Activated T-cell treated with anti-CD3 and anti-CD28 coated beads, Interleukin-2, amount 50 U/mL, for 4 hours (primary cell): Measurements from ENCODE around the gene ZBTB4. TPM values are rescaled to one million over a fixed set of nuclear protein-coding genes. Genes with fewer than 3 reads are reported as not detected.
A peak's percentile ranks its signal among the peaks of the same experiment; 100 is the strongest.

Source experiments
- ATAC-seq, 2 donors: fragments of 200-7000 bp; cut with Tn5 transposase; one replicate each; pipeline ENCODE4 v1.10.0; 2021
- DNase-seq: peaks from one replicate; pipeline ENCODE4 v3.0.0-alpha.2; 2020
- H3K27me3 Mint-ChIP-seq: one replicate; pipeline ENCODE4 v1.8.0; 2021; ENCODE audit warnings: low read depth, mixed read lengths
- H3K36me3 Mint-ChIP-seq: one replicate; pipeline ENCODE4 v1.8.0; 2022; ENCODE audit warnings: mixed read lengths; ENCODE audit not compliant: insufficient read depth
- H3K4me1 Mint-ChIP-seq: one replicate; pipeline ENCODE4 v1.8.0; 2021; ENCODE audit warnings: low read depth, mixed read lengths
- H3K4me3 Mint-ChIP-seq: one replicate; pipeline ENCODE4 v1.8.0; 2021; ENCODE audit warnings: mild to moderate bottlenecking, moderate library complexity, mixed read lengths
- H3K9me3 Mint-ChIP-seq: one replicate; pipeline ENCODE4 v1.8.0; 2021; ENCODE audit warnings: mixed read lengths
- total RNA-seq, 3 donors: library from RNA; stranded (reverse); gene quantifications; one replicate each; pipeline ENCODE4 v1.2.1, GENCODE V29; 2021

ZBTB4 gene
- total RNA-seq, 3 donors from 2014 or later = 16.0 to 18.0 (median 17.5) TPM

GRCh38 chr17:7448461-7448860 lies 31.0 kb downstream of the ZBTB4 start:
- Mint-ChIP-seq H3K9me3 (no peaks in the 10 kb centered on the region), H3K4me3 (no peak overlapping the region), H3K27me3 (peaks cover 35% of the 10 kb centered on the region), H3K4me1 (peaks cover 17% of the 10 kb centered on the region), H3K36me3 (peaks cover 3% of the 10 kb centered on the region)
- no peak for ATAC-seq
- no peak for DNase-seq

DNA sequence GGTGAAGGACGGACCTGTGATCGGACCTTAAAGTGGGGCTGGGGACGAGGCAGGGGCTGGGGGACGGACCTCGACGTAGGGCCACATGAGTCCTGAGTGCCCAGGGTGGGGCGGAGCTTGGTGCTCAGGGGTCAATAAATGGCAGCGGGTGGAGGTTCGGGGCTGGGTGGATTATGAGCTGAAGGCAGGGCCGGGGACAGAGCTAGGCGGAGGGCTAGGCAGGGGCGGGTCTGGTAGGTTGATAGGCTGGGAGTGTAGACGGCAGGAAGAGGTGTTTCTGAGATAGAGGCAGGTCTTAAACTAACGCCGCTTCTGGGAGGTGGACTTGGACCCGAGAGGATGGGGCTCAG lies 33.8 kb downstream of the ZBTB4 start:
- Mint-ChIP-seq H3K4me3 (peak overlapping the region; percentile 72), H3K27me3 (peaks cover 60% of the 10 kb centered on the region), H3K4me1 (peaks cover 20% of the 10 kb centered on the region), H3K36me3 (peaks cover 3% of the 10 kb centered on the region), H3K9me3 (no peaks in the 10 kb centered on the region)
- DNase-seq (no peak), ATAC-seq (peak; percentile 83)

DNA sequence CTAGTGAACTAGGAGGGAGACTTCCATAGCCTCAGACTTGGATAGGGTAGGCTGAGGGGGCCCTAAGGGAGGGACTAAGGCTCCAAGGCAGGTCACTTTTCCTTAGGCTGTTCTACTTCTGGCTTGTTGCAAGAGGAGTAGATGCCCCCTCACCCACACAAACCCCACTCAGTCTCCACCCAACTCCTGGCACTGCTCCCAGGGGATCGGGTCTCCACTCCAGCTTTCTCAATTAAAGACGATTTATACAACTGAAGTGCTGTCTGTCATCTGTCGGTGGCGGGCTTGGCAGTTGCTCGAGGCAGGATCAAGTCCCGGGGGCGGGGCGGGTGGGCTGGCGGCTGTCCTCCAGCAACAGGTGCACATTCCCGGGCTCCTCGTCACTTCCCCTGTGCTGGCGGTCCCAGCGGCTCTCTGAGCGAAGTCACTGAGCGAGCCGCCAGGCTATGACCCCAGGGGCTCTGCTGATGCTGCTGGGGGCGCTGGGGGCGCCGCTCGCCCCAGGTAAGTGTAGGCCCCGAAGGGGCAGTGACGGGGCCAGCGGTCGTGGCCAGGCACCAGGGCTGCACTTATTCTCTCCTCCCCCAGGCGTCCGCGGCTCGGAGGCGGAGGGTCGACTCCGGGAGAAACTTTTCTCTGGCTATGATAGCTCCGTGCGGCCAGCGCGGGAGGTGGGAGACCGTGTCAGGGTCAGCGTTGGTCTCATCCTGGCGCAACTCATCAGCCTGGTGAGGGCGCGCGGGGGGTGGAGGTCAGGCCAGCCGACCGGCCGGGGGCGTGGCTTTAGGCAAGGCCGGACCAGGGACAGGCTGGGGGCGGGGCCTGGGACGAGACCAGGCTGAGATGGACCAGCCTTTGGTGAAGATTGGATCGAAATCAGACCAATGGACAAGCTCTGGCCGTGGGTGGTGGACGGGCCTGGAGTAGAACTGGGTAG lies 34.5 kb downstream of the ZBTB4 start, which contains the start of gene CHRNB1:
CHRNB1 (plus strand) TSS at position 380 of the 937 bp plus-strand sequence; CDS start at position 447, 67 bp downstream.
- peaks cover 67% of the 10 kb centered on the region for H3K27me3 Mint-ChIP-seq
- peak; percentile 16 to 18 for ATAC-seq
- DNase-seq = no peak
- no peaks in the 10 kb centered on the region for H3K9me3 Mint-ChIP-seq
- H3K36me3 Mint-ChIP-seq = peaks cover 3% of the 10 kb centered on the region
- peak within 1 kb of the TSS; percentile 72 for H3K4me3 Mint-ChIP-seq
- H3K4me1 Mint-ChIP-seq = peaks cover 26% of the 10 kb centered on the region

- H3K27me3 Mint-ChIP-seq = peaks cover 72% of the 10 kb centered on the region
These were observed 35.6 kb downstream of the ZBTB4 start for GRCh38 chr17:7443499-7444485.

DNA sequence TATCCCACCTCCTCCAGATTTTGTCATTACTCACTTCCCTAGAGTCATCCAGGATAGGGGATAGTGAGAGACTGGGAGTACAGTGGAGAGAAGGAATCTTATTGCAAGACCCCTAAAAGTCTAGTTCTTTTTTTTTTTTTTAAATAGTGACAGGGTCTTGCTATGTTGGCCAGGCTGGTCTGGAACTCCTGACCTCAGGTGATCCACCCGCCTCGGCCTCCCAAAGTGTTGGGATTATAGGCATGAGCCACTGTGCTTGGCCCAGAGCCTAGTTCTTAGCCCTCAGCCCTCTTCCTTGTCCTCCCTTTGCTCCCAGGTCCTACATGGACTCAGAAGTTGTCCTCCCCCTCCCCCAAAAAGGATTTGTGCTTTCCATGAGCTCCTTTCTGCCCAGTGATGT lies 37.3 kb downstream of the ZBTB4 start:
- no peak for ATAC-seq
- DNase-seq = no peak
- H3K9me3 Mint-ChIP-seq = no peaks in the 10 kb centered on the region
- peaks cover 68% of the 10 kb centered on the region for H3K27me3 Mint-ChIP-seq
- H3K4me1 Mint-ChIP-seq = peaks cover 37% of the 10 kb centered on the region
- no peaks in the 10 kb centered on the region for H3K36me3 Mint-ChIP-seq
- no peak overlapping the region for H3K4me3 Mint-ChIP-seq

More at GRCh38 chr17:7443499-7444485, 35.6 kb downstream of the ZBTB4 start:
- H3K4me1 Mint-ChIP-seq = peaks cover 30% of the 10 kb centered on the region
- DNase-seq = no peak
- H3K9me3 Mint-ChIP-seq = no peaks in the 10 kb centered on the region
- H3K36me3 Mint-ChIP-seq = peaks cover 2% of the 10 kb centered on the region
- no peak overlapping the region for H3K4me3 Mint-ChIP-seq
- ATAC-seq = no peak

DNA sequence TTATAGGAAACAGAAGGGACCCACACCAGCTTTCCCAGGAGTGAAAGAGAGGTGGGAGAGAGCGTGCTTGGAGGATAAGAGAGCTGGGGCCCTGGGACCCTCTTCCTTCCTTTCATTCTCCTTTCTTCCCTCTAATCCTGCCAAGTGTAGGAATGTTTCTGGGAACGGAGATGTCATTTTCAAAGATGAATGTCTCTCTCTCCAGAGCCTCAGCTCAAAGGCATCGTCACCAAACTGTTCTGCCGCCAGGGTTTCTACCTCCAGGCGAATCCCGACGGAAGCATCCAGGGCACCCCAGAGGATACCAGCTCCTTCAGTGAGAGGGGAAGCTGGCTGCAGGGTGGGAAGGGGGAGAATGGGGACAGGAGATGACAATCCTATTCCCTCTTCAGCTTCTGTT lies 38.2 kb downstream of the ZBTB4 start:
- Mint-ChIP-seq H3K36me3 (no peaks in the 10 kb centered on the region), H3K4me3 (no peak overlapping the region), H3K9me3 (no peaks in the 10 kb centered on the region), H3K27me3 (peaks cover 65% of the 10 kb centered on the region), H3K4me1 (peaks cover 37% of the 10 kb centered on the region)
- ATAC-seq (no peak), DNase-seq (no peak)

- Mint-ChIP-seq H3K36me3 (no peaks in the 10 kb centered on the region), H3K9me3 (no peaks in the 10 kb centered on the region), H3K4me1 (peaks cover 37% of the 10 kb centered on the region), H3K27me3 (peaks cover 63% of the 10 kb centered on the region), H3K4me3 (peak overlapping the region; percentile 74)
- ATAC-seq (no peak), DNase-seq (no peak)
These were observed 38.6 kb downstream of the ZBTB4 start for GRCh38 chr17:7440834-7441195.

DNA sequence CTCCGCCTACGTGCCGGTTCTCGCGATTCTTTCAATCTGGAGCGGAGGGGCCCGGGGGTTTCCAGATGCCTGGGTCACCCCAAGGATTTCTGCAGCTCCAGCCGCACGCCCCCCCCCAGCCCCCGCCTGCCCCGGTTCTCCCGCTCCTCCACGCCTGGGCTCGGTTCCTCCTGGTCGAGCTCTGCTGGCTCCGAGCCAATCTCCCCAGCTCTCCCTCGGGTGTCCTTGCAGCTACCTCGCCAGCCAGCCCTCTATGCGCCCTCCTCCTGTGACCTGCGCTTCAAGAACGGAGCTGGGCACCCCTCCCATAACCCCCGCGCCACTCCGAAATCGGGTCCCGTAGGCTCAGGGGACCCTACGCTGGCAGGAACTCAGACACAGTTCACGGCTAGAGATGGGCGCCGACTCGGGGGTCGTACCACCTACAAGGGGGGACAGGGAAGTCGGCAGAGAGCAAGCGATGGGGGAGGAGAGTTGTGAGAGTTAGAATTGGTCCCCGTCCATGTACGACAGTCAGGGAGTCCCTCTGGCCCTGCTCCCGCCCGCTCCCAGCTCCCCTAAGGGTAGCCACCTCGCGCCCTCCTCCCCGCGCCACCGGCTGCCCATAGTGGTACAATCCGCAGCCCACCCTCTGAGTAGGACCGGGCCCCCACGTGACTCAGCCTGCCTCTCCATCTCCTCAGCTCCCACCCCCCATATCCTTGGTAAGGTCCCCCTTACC lies 39.2 kb downstream of the ZBTB4 start:
- H3K4me3 Mint-ChIP-seq = peak overlapping the region; percentile 74
- H3K36me3 Mint-ChIP-seq = no peaks in the 10 kb centered on the region
- ATAC-seq = no peak
- peaks cover 34% of the 10 kb centered on the region for H3K4me1 Mint-ChIP-seq
- DNase-seq = peak; percentile 30
- H3K9me3 Mint-ChIP-seq = no peaks in the 10 kb centered on the region
- H3K27me3 Mint-ChIP-seq = peaks cover 57% of the 10 kb centered on the region

DNA sequence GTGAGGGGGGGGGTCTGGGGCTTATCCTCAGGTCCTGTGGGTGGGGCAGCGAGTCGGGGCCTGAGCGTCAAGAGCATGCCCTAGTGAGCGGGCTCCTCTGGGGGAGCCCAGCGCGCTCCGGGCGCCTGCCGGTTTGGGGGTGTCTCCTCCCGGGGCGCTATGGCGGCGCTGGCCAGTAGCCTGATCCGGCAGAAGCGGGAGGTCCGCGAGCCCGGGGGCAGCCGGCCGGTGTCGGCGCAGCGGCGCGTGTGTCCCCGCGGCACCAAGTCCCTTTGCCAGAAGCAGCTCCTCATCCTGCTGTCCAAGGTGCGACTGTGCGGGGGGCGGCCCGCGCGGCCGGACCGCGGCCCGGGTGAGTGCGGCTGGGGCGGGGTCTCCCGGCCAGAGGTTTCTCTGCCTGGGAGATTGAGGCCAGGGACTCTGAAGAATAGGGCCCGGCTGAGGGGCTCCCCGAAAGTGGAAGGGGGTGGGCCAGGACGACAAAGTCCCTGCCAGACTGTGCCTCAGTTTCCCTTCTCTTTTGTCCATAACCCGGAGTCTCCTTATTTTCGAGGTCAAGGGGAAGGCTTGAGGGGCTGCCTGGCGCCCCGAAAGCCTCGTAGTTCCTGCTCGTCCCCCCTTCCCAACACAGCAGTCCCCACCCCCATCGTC lies 39.8 kb downstream of the ZBTB4 start, which contains the start of gene FGF11:
FGF11 (plus strand) TSS at position 51 of the 651 bp plus-strand sequence; CDS start at position 160, 109 bp downstream.
- H3K27me3 Mint-ChIP-seq = peaks cover 52% of the 10 kb centered on the region
- ATAC-seq (no peak), DNase-seq (no peak)
- H3K9me3 Mint-ChIP-seq = no peaks in the 10 kb centered on the region
- peaks cover 35% of the 10 kb centered on the region for H3K4me1 Mint-ChIP-seq
- peak within 1 kb of the TSS; percentile 74 for H3K4me3 Mint-ChIP-seq
- H3K36me3 Mint-ChIP-seq = no peaks in the 10 kb centered on the region

- Mint-ChIP-seq H3K36me3 (no peaks in the 10 kb centered on the region), H3K9me3 (no peaks in the 10 kb centered on the region), H3K27me3 (peaks cover 47% of the 10 kb centered on the region), H3K4me1 (peaks cover 35% of the 10 kb centered on the region), H3K4me3 (peak overlapping the region; percentile 67)
- no peak for DNase-seq
- ATAC-seq = no peak
These were observed 40.6 kb downstream of the ZBTB4 start for GRCh38 chr17:7438656-7439460.

- Mint-ChIP-seq H3K27me3 (peaks cover 39% of the 10 kb centered on the region), H3K4me1 (peaks cover 35% of the 10 kb centered on the region), H3K36me3 (no peaks in the 10 kb centered on the region), H3K4me3 (peak overlapping the region; percentile 67), H3K9me3 (no peaks in the 10 kb centered on the region)
- DNase-seq (peak; percentile 61), ATAC-seq (no peak)
These were observed 41.3 kb downstream of the ZBTB4 start for GRCh38 chr17:7437950-7438614.

- peaks cover 32% of the 10 kb centered on the region for H3K27me3 Mint-ChIP-seq
- no peaks in the 10 kb centered on the region for H3K36me3 Mint-ChIP-seq
- ATAC-seq (no peak), DNase-seq (no peak)
- H3K4me3 Mint-ChIP-seq = peak overlapping the region; percentile 67
- H3K4me1 Mint-ChIP-seq = peaks cover 35% of the 10 kb centered on the region
- no peaks in the 10 kb centered on the region for H3K9me3 Mint-ChIP-seq
These were observed 42.0 kb downstream of the ZBTB4 start for GRCh38 chr17:7437369-7437863.
